HCT116 (cell line): ENCODE results near the gene MEIS2. TPM values are rescaled to one million over a fixed set of nuclear protein-coding genes. Genes with fewer than 3 reads are reported as not detected.

Experiments used
- ATAC-seq: fragments of 200-7000 bp; cut with Tn5 transposase; 2 replicates; pipeline ENCODE4 v1.9.1; 2020; ENCODE audit warnings: mild to moderate bottlenecking, moderate library complexity
- BruUV-seq: library from RNA; stranded (reverse); fragments of 400-500 nt; replicated peaks from 2 replicates; lab custom pipeline; 2021; lab: Mats Ljungman, UMichigan
- CTCF ChIA-PET: fragments of 300-600 bp; sonication (Branson Sonifier 250); formaldehyde crosslinking; loops from one replicate; lab custom pipeline; 2021; ENCODE audit warnings: antibody characterized with exemption; lab: Charles Lee
- POLR2A ChIA-PET: fragments of 300-600, 350-600 bp; sonication (Branson Sonifier 250); formaldehyde crosslinking; loops from one replicate; lab custom pipeline; 2021; ENCODE audit warnings: antibody characterized with exemption; lab: Charles Lee
- RAD21 ChIA-PET, 2 experiments: fragments of 300-600 bp; sonication (Branson Sonifier 250); formaldehyde crosslinking; loops; one replicate each; lab custom pipeline; 2023; ENCODE audit warnings: low total read pairs in 2 of 2; ENCODE audit not compliant: uncharacterized antibody in 2 of 2, unreplicated experiment in 2 of 2, low non-redundant PET in 1 of 2; lab: Charles Lee
- DNase-seq: peaks from one replicate; pipeline ENCODE4 v3.0.0-alpha.2; 2010; ENCODE audit warnings: low read depth, low spot score
- H2AFZ ChIP-seq: fragments of 200-600 bp; shearing (Covaris generic), sonication (generic); 2 replicates; pipeline ENCODE4 v1.6.1; 2017; ENCODE audit warnings: low read depth, mixed run types, mixed read lengths, antibody characterized with exemption, low read length; ENCODE audit not compliant: poor library complexity, severe bottlenecking
- H3K27ac ChIP-seq: 2 replicates; pipeline ENCODE4 v1.5.1; 2012; ENCODE audit warnings: low read depth, low read length
- H3K27me3 ChIP-seq: fragments of 200-600 bp; sonication (generic); 2 replicates; pipeline ENCODE4 v1.6.1; 2016; ENCODE audit warnings: mixed run types, low read length, mixed read lengths; ENCODE audit not compliant: insufficient read depth
- H3K36me3 ChIP-seq, 2 experiments: fragments of 200-500 bp in 1 of 2; fragments of 200-600 bp in 1 of 2; sonication (Bioruptor generic) in 1 of 2; sonication (generic) in 1 of 2; 2 replicates each; pipeline versions ENCODE4 v1.5.1 to v1.6.1; 2014 to 2016; ENCODE audit warnings: low read length in 2 of 2, inconsistent platforms in 1 of 2, mixed read lengths in 1 of 2, mixed run types in 1 of 2; ENCODE audit not compliant: insufficient read depth in 2 of 2, control insufficient read depth in 1 of 2
- H3K4me1 ChIP-seq, 2 experiments: fragments of 200-600 bp in 1 of 2; sonication (generic) in 1 of 2; 2 replicates each; pipeline versions ENCODE4 v1.5.1 to v1.6.1; 2012 to 2017; ENCODE audit warnings: low read length in 2 of 2, inconsistent platforms in 1 of 2, mild to moderate bottlenecking in 1 of 2, mixed read lengths in 1 of 2, mixed run types in 1 of 2, moderate library complexity in 1 of 2; ENCODE audit not compliant: insufficient read depth in 2 of 2, control insufficient read depth in 1 of 2
- H3K4me2 ChIP-seq: fragments of 200-600 bp; sonication (generic); 2 replicates; pipeline ENCODE4 v1.6.1; 2017; ENCODE audit warnings: mixed run types, low read length, mixed read lengths
- H3K4me3 ChIP-seq, 2 experiments: fragments of 200-600 bp in 1 of 2; sonication (generic) in 1 of 2; replicated peaks in 1 of 2; 2 replicates each; pipeline ENCODE4 v1.5.1; 2011 to 2016; ENCODE audit warnings: low read length in 2 of 2, control low read depth in 1 of 2, low read depth in 1 of 2, mild to moderate bottlenecking in 1 of 2, mixed read lengths in 1 of 2, mixed run types in 1 of 2
- H3K79me2 ChIP-seq: fragments of 200-600 bp; sonication (generic); 2 replicates; pipeline ENCODE4 v1.6.1; 2017; ENCODE audit warnings: mild to moderate bottlenecking, mixed run types, low read length, moderate library complexity, mixed read lengths; ENCODE audit not compliant: insufficient read depth
- H3K9ac ChIP-seq: fragments of 200-600 bp; sonication (generic); 2 replicates; pipeline ENCODE4 v1.6.1; 2016; ENCODE audit warnings: low read length, mixed read lengths
- H3K9me2 ChIP-seq: fragments of 200-600 bp; sonication (generic), shearing (Covaris generic); 2 replicates; pipeline ENCODE4 v1.6.1; 2017; ENCODE audit warnings: mixed run types, mild to moderate bottlenecking, moderate library complexity; ENCODE audit not compliant: insufficient read depth
- H3K9me3 ChIP-seq, 2 experiments: fragments of 200-500 bp in 1 of 2; fragments of 200-600 bp in 1 of 2; sonication (Bioruptor generic) in 1 of 2; sonication (generic) in 1 of 2; 2 replicates each; pipeline ENCODE4 v1.6.1; 2014 to 2017; ENCODE audit warnings: low read length in 2 of 2, mixed read lengths in 2 of 2, inconsistent platforms in 1 of 2, low read depth in 1 of 2, mild to moderate bottlenecking in 1 of 2, mixed run types in 1 of 2, moderate library complexity in 1 of 2; ENCODE audit not compliant: control insufficient read depth in 1 of 2, insufficient read depth in 1 of 2
- H4K20me1 ChIP-seq: fragments of 200-600 bp; sonication (generic), shearing (Covaris generic); 2 replicates; pipeline ENCODE4 v1.6.1; 2017; ENCODE audit warnings: mixed run types, mild to moderate bottlenecking, moderate library complexity; ENCODE audit not compliant: insufficient read depth
- CEBPB ChIP-seq: IDR thresholded peaks from 2 replicates; pipeline ENCODE4 v1.6.1; 2012; ENCODE audit warnings: low read depth
- EGR1 ChIP-seq: IDR thresholded peaks from 2 replicates; pipeline ENCODE4 v1.6.1; 2012; ENCODE audit warnings: low read depth
- ELF1 ChIP-seq: IDR thresholded peaks from 2 replicates; pipeline ENCODE4 v1.6.1; 2012; ENCODE audit warnings: low read depth, borderline replicate concordance
- EZH2 ChIP-seq: fragments of 200-600 bp; sonication (generic); IDR thresholded peaks from 2 replicates; pipeline ENCODE4 v1.6.1; 2017; ENCODE audit warnings: antibody characterized with exemption, mixed run types
- JUND ChIP-seq: IDR thresholded peaks from 2 replicates; pipeline ENCODE4 v1.6.1; 2012
- POLR2A ChIP-seq: IDR thresholded peaks from 2 replicates; pipeline ENCODE4 v1.7.0; 2011; ENCODE audit warnings: borderline replicate concordance; ENCODE audit not compliant: insufficient read depth, insufficient read length; ENCODE audit errors: extremely low read depth
- RAD21 ChIP-seq: IDR thresholded peaks from 2 replicates; pipeline ENCODE4 v1.6.1; 2012; ENCODE audit warnings: low read depth, mild to moderate bottlenecking
- SIN3A ChIP-seq: IDR thresholded peaks from 2 replicates; pipeline ENCODE4 v1.6.1; 2012; ENCODE audit warnings: low read depth
- SP1 ChIP-seq: IDR thresholded peaks from 2 replicates; pipeline ENCODE4 v1.6.1; 2012; ENCODE audit warnings: low read depth
- SRF ChIP-seq: IDR thresholded peaks from 2 replicates; pipeline ENCODE4 v1.6.1; 2012; ENCODE audit warnings: low read depth
- TCF7L2 ChIP-seq: IDR thresholded peaks from 2 replicates; pipeline ENCODE4 v1.7.0; 2011; ENCODE audit warnings: borderline replicate concordance, inconsistent platforms; ENCODE audit not compliant: insufficient read depth, insufficient read length; ENCODE audit errors: extremely low read depth
- YY1 ChIP-seq: IDR thresholded peaks from 2 replicates; pipeline ENCODE4 v1.6.1; 2011; ENCODE audit warnings: low read length, low read depth, moderate library complexity, mild to moderate bottlenecking; ENCODE audit not compliant: insufficient replicate concordance; ENCODE audit errors: extremely low read depth
- ZBTB33 ChIP-seq: IDR thresholded peaks from 2 replicates; pipeline ENCODE4 v1.6.1; 2011; ENCODE audit warnings: mild to moderate bottlenecking, low read length, moderate library complexity; ENCODE audit not compliant: insufficient replicate concordance; ENCODE audit errors: extremely low read depth
- ZFX ChIP-seq: fragments of 450-650 bp; IDR thresholded peaks from 2 replicates; pipeline ENCODE4 v1.6.1; 2017
- ZNF274 ChIP-seq: fragments of 200-500 bp; sonication (Bioruptor generic); IDR thresholded peaks from 2 replicates; pipeline ENCODE4 v1.6.1; 2014; ENCODE audit warnings: mild to moderate bottlenecking, low read depth, low read length, inconsistent platforms
- intact Hi-C: fragments of 100-400 bp; cut with micrococcal nuclease; formaldehyde crosslinking; loops from 2 replicates; pipeline ENCODE4 v1.10.0; 2022
- total RNA-seq: library from RNA; stranded (reverse); gene quantifications from one replicate; pipeline ENCODE4 v1.2.1, GENCODE V29; 2021; ENCODE audit not compliant: unreplicated experiment
- TF ChIP-seq, protein P1 (sequence below): IDR thresholded peaks from 2 replicates; pipeline ENCODE4 v1.6.1; 2012; ENCODE audit warnings: low read depth
- TF ChIP-seq, protein P2 (sequence below), 3 experiments: fragments of 200-600 bp in 1 of 3; sonication (generic) in 1 of 3; IDR thresholded peaks in 2 of 3; conservative IDR thresholded peaks in 1 of 3; 2 replicates each; pipeline ENCODE4 v1.5.1; 2012 to 2017; ENCODE audit warnings: low read depth in 2 of 3, low read length in 2 of 3, antibody characterized with exemption in 1 of 3, borderline replicate concordance in 1 of 3, control low read depth in 1 of 3, mild to moderate bottlenecking in 1 of 3, mixed read lengths in 1 of 3, mixed run types in 1 of 3, moderate library complexity in 1 of 3; ENCODE audit not compliant: insufficient read depth in 1 of 3
- TF ChIP-seq, protein P3 (sequence below): IDR thresholded peaks from 2 replicates; pipeline ENCODE4 v1.6.1; 2012

MEIS2 gene
- total RNA-seq, 1 experiment from 2014 or later = 11.5 TPM

GRCh38 chr15:37083610-37084009 lies 16.7 kb downstream of the MEIS2 start:
- Histone ChIP-seq H3K27ac (no peak overlapping the region), H3K79me2 (no peaks in the 10 kb centered on the region), H3K4me3 (no peak overlapping the region), H3K9me3 (no peaks in the 10 kb centered on the region), H3K4me2 (no peak overlapping the region)
- POLR2A ChIA-PET = no interaction called here
- intact Hi-C loops = no loop called here
- CTCF ChIA-PET = no interaction called here
- BruUV-seq = no TSS peak
- TF ChIP-seq EZH2 (no peak), SIN3A (no peak), YY1 (no peak), SP1 (no peak), ELF1 (no peak), RAD21 (no peak), ZBTB33 (no peak), CEBPB (no peak), POLR2A (no peak), ZNF274 (no peak), JUND (no peak), EGR1 (no peak), SRF (no peak), TCF7L2 (no peak), ZFX (no peak)
- TF ChIP-seq, protein P1, sequence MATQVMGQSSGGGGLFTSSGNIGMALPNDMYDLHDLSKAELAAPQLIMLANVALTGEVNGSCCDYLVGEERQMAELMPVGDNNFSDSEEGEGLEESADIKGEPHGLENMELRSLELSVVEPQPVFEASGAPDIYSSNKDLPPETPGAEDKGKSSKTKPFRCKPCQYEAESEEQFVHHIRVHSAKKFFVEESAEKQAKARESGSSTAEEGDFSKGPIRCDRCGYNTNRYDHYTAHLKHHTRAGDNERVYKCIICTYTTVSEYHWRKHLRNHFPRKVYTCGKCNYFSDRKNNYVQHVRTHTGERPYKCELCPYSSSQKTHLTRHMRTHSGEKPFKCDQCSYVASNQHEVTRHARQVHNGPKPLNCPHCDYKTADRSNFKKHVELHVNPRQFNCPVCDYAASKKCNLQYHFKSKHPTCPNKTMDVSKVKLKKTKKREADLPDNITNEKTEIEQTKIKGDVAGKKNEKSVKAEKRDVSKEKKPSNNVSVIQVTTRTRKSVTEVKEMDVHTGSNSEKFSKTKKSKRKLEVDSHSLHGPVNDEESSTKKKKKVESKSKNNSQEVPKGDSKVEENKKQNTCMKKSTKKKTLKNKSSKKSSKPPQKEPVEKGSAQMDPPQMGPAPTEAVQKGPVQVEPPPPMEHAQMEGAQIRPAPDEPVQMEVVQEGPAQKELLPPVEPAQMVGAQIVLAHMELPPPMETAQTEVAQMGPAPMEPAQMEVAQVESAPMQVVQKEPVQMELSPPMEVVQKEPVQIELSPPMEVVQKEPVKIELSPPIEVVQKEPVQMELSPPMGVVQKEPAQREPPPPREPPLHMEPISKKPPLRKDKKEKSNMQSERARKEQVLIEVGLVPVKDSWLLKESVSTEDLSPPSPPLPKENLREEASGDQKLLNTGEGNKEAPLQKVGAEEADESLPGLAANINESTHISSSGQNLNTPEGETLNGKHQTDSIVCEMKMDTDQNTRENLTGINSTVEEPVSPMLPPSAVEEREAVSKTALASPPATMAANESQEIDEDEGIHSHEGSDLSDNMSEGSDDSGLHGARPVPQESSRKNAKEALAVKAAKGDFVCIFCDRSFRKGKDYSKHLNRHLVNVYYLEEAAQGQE = no peak
- TF ChIP-seq, protein P2, sequence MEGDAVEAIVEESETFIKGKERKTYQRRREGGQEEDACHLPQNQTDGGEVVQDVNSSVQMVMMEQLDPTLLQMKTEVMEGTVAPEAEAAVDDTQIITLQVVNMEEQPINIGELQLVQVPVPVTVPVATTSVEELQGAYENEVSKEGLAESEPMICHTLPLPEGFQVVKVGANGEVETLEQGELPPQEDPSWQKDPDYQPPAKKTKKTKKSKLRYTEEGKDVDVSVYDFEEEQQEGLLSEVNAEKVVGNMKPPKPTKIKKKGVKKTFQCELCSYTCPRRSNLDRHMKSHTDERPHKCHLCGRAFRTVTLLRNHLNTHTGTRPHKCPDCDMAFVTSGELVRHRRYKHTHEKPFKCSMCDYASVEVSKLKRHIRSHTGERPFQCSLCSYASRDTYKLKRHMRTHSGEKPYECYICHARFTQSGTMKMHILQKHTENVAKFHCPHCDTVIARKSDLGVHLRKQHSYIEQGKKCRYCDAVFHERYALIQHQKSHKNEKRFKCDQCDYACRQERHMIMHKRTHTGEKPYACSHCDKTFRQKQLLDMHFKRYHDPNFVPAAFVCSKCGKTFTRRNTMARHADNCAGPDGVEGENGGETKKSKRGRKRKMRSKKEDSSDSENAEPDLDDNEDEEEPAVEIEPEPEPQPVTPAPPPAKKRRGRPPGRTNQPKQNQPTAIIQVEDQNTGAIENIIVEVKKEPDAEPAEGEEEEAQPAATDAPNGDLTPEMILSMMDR (IDR thresholded peaks at IDR 0.05 in 2 of 3, conservative IDR thresholded peaks at IDR 0.05 in 1 of 3; ENCODE audit: borderline replicate concordance in 1 of 3, insufficient read depth in 1 of 3, low read depth in 2 of 3, low read length in 2 of 3) = no peak
- TF ChIP-seq, protein P3, sequence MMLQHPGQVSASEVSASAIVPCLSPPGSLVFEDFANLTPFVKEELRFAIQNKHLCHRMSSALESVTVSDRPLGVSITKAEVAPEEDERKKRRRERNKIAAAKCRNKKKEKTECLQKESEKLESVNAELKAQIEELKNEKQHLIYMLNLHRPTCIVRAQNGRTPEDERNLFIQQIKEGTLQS = no peak
- TF ChIP-seq, all 23 proteins: peak for 0
- Histone ChIP-seq H2AFZ (no peak overlapping the region), H3K27me3 (no peaks in the 10 kb centered on the region), H3K36me3 (no peaks in the 10 kb centered on the region), H4K20me1 (no peaks in the 10 kb centered on the region), H3K9me2 (no peaks in the 10 kb centered on the region), H3K9ac (no peak overlapping the region), H3K4me1 (no peaks in the 10 kb centered on the region)
- RAD21 ChIA-PET = no interaction called here
- DNase-seq (no peak), ATAC-seq (no peak)
